K562 (cell line): ENCODE results near the gene CEP131. TPM values are rescaled to one million over a fixed set of nuclear protein-coding genes. Genes with fewer than 3 reads are reported as not detected.

Experiments
- E2F6 ChIP-seq, 2 experiments: IDR thresholded peaks; 2 replicates each; pipeline ENCODE4 v1.6.1; 2011; ENCODE audit warnings: borderline replicate concordance in 1 of 2, control low read depth in 1 of 2, low read depth in 1 of 2, low read length in 1 of 2, mild to moderate bottlenecking in 1 of 2, mixed read lengths in 1 of 2, moderate library complexity in 1 of 2; ENCODE audit not compliant: insufficient read depth in 1 of 2, insufficient read length in 1 of 2, poor library complexity in 1 of 2, severe bottlenecking in 1 of 2; ENCODE audit errors: extremely low read depth in 1 of 2
- GABPA ChIP-seq: fragments of 200-800 bp; sonication (Bioruptor generic); conservative IDR thresholded peaks from 2 replicates; pipeline ENCODE4 v1.6.1; 2016; ENCODE audit warnings: low read depth, missing genetic modification characterization, missing compliant biosample characterization
- RAD51 ChIP-seq: fragments of 450-650 bp; IDR thresholded peaks from 2 replicates; pipeline ENCODE4 v1.7.1; 2016; ENCODE audit warnings: low read depth, mild to moderate bottlenecking, borderline replicate concordance
- ZBTB7A ChIP-seq: IDR thresholded peaks from 2 replicates; pipeline ENCODE4 v1.6.1; 2011; ENCODE audit warnings: low read depth, mild to moderate bottlenecking, low read length, moderate library complexity, borderline replicate concordance; ENCODE audit not compliant: control insufficient read depth
- ZNF280A ChIP-seq: fragments of 450-650 bp; IDR thresholded peaks from 2 replicates; pipeline ENCODE4 v1.6.1; 2018; ENCODE audit warnings: mild to moderate bottlenecking, low read depth; ENCODE audit not compliant: partially characterized antibody
- ZNF785 ChIP-seq: fragments of 250-450 bp; sonication (Bioruptor Pico); IDR thresholded peaks from 2 replicates; pipeline ENCODE4 v1.4.0; 2020; ENCODE audit warnings: mild to moderate bottlenecking
- polyA plus RNA-seq, 8 experiments: library from polyadenylated mRNA; depleted of rRNA in 4 of 8; stranded (reverse) in 5 of 8; unstranded in 3 of 8; fragments of >200 nt; fragmentation: Nextera tagmentation in 2 of 8; fragmentation: Illumina TruSeq in 1 of 8; extraction: Ambion mirVana in 2 of 8; extraction: Trizol in 1 of 8; gene quantifications; 2 replicates each; pipeline versions ENCODE4 v1.2.1 to v1.2.3, GENCODE V29; 2011 to 2014; ENCODE audit warnings: inconsistent platforms in 1 of 8, missing spikeins in 1 of 8
- total RNA-seq, 7 experiments: library from RNA; depleted of rRNA in 6 of 7; stranded (reverse); fragments of >200 nt in 6 of 7; fragmentation: Illumina TruSeq in 2 of 7; extraction: Trizol in 2 of 7; gene quantifications; 2 replicates each; pipeline versions ENCODE4 v1.2.1 to v1.2.3, GENCODE V29; 2011 to 2021; ENCODE audit warnings: low replicate concordance in 1 of 7
- TF ChIP-seq, protein P1 (sequence below): sonication (generic); formaldehyde crosslinking; IDR thresholded peaks from 2 replicates; pipeline ENCODE4 v1.8.0; 2023; ENCODE audit warnings: mild to moderate bottlenecking, missing genetic modification reagents
- TF ChIP-seq, protein P2 (sequence below): sonication (generic); formaldehyde crosslinking; IDR thresholded peaks from 2 replicates; pipeline ENCODE4 v1.8.0; 2023; ENCODE audit warnings: missing genetic modification reagents, mild to moderate bottlenecking, borderline replicate concordance
- TF ChIP-seq, protein P3 (sequence below), 3 experiments: fragments of 200-800 bp in 1 of 3; sonication (Bioruptor generic) in 1 of 3; sonication (generic) in 1 of 3; formaldehyde crosslinking in 1 of 3; IDR thresholded peaks; 2 replicates each; pipeline versions ENCODE4 v1.6.1 to v1.8.0; 2016 to 2022; ENCODE audit warnings: mild to moderate bottlenecking in 2 of 3, missing compliant biosample characterization in 2 of 3, missing genetic modification characterization in 2 of 3, missing genetic modification reagents in 1 of 3

Gene CEP131
- total and polyA plus RNA-seq, 9 of the 15 experiments (the other 6 are each of a cell fraction or from before 2014, with no cell fraction given): 0.24 to 21.2 (median 2.3) TPM

- TF ChIP-seq, protein P1, sequence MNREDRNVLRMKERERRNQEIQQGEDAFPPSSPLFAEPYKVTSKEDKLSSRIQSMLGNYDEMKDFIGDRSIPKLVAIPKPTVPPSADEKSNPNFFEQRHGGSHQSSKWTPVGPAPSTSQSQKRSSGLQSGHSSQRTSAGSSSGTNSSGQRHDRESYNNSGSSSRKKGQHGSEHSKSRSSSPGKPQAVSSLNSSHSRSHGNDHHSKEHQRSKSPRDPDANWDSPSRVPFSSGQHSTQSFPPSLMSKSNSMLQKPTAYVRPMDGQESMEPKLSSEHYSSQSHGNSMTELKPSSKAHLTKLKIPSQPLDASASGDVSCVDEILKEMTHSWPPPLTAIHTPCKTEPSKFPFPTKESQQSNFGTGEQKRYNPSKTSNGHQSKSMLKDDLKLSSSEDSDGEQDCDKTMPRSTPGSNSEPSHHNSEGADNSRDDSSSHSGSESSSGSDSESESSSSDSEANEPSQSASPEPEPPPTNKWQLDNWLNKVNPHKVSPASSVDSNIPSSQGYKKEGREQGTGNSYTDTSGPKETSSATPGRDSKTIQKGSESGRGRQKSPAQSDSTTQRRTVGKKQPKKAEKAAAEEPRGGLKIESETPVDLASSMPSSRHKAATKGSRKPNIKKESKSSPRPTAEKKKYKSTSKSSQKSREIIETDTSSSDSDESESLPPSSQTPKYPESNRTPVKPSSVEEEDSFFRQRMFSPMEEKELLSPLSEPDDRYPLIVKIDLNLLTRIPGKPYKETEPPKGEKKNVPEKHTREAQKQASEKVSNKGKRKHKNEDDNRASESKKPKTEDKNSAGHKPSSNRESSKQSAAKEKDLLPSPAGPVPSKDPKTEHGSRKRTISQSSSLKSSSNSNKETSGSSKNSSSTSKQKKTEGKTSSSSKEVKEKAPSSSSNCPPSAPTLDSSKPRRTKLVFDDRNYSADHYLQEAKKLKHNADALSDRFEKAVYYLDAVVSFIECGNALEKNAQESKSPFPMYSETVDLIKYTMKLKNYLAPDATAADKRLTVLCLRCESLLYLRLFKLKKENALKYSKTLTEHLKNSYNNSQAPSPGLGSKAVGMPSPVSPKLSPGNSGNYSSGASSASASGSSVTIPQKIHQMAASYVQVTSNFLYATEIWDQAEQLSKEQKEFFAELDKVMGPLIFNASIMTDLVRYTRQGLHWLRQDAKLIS (CRISPR knock-in tag): no peak
- TF ChIP-seq ZBTB7A (no peak), ZNF280A (no peak), GABPA (tag) (no peak), E2F6 (IDR thresholded peaks at IDR 0.05; ENCODE audit: borderline replicate concordance in 1 of 2, extremely low read depth in 1 of 2, insufficient read depth in 1 of 2, insufficient read length in 1 of 2, low read depth in 1 of 2, low read length in 1 of 2, poor library complexity in 1 of 2, severe bottlenecking in 1 of 2) (no peak), ZNF785 (CRISPR knock-in tag) (no peak), RAD51 (no peak)
- TF ChIP-seq, protein P2, sequence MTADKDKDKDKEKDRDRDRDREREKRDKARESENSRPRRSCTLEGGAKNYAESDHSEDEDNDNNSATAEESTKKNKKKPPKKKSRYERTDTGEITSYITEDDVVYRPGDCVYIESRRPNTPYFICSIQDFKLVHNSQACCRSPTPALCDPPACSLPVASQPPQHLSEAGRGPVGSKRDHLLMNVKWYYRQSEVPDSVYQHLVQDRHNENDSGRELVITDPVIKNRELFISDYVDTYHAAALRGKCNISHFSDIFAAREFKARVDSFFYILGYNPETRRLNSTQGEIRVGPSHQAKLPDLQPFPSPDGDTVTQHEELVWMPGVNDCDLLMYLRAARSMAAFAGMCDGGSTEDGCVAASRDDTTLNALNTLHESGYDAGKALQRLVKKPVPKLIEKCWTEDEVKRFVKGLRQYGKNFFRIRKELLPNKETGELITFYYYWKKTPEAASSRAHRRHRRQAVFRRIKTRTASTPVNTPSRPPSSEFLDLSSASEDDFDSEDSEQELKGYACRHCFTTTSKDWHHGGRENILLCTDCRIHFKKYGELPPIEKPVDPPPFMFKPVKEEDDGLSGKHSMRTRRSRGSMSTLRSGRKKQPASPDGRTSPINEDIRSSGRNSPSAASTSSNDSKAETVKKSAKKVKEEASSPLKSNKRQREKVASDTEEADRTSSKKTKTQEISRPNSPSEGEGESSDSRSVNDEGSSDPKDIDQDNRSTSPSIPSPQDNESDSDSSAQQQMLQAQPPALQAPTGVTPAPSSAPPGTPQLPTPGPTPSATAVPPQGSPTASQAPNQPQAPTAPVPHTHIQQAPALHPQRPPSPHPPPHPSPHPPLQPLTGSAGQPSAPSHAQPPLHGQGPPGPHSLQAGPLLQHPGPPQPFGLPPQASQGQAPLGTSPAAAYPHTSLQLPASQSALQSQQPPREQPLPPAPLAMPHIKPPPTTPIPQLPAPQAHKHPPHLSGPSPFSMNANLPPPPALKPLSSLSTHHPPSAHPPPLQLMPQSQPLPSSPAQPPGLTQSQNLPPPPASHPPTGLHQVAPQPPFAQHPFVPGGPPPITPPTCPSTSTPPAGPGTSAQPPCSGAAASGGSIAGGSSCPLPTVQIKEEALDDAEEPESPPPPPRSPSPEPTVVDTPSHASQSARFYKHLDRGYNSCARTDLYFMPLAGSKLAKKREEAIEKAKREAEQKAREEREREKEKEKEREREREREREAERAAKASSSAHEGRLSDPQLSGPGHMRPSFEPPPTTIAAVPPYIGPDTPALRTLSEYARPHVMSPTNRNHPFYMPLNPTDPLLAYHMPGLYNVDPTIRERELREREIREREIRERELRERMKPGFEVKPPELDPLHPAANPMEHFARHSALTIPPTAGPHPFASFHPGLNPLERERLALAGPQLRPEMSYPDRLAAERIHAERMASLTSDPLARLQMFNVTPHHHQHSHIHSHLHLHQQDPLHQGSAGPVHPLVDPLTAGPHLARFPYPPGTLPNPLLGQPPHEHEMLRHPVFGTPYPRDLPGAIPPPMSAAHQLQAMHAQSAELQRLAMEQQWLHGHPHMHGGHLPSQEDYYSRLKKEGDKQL: no peak
- TF ChIP-seq, protein P3, sequence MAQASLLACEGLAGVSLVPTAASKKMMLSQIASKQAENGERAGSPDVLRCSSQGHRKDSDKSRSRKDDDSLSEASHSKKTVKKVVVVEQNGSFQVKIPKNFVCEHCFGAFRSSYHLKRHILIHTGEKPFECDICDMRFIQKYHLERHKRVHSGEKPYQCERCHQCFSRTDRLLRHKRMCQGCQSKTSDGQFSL (CRISPR knock-in tag; IDR thresholded peaks at IDR 0.05): peak; percentile 35; the same call in 1 of the 2 replicates
- TF ChIP-seq, protein P3 (tag; IDR thresholded peaks at IDR 0.05): no peak
These were observed 14.9 kb downstream of the CEP131 start (continued) for GRCh38 chr17:81207610-81208581.
